Glomerular endothelial cell (primary cell): Measurements from ENCODE around the gene OR5AU1. TPM values are rescaled to one million over a fixed set of nuclear protein-coding genes. Genes with fewer than 3 reads are reported as not detected.

Experiments
- DNase-seq: peaks from one replicate; pipeline ENCODE4 v3.0.0-alpha.2; 2011; ENCODE audit warnings: low read depth, low spot score; ENCODE audit errors: extremely low read depth
- total RNA-seq: library from RNA; depleted of rRNA; stranded (reverse); fragments of >200 nt; gene quantifications from 2 replicates; pipeline ENCODE4 v1.2.3, GENCODE V29; 2015

The OR5AU1 gene
- total RNA-seq, result not detected in 2 replicates

DNA sequence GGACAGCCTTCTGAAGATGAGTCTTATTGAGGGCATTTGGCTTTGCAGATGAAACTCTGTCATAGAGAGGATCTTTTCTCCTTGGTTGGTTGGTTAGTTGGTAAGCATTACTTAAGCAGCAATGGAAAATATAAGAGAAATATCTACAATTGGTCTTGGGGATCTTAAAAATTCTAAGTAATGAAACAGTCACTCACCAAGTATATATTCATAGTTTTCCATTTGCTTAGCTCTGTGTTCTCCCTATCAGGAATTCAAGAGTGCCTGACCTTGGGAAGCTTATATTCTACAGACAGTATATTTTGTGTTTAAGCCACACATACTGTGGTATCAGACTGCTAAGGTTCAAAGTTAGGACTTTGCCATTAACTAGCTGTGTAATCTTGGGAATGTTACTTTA, at the start of gene OR5AU1:
TSS of gene OR5AU1 (minus strand) at position 101 of the 400 bp plus-strand sequence. CDS start 191 bp downstream, outside the sequence.
- no peak for DNase-seq

DNA sequence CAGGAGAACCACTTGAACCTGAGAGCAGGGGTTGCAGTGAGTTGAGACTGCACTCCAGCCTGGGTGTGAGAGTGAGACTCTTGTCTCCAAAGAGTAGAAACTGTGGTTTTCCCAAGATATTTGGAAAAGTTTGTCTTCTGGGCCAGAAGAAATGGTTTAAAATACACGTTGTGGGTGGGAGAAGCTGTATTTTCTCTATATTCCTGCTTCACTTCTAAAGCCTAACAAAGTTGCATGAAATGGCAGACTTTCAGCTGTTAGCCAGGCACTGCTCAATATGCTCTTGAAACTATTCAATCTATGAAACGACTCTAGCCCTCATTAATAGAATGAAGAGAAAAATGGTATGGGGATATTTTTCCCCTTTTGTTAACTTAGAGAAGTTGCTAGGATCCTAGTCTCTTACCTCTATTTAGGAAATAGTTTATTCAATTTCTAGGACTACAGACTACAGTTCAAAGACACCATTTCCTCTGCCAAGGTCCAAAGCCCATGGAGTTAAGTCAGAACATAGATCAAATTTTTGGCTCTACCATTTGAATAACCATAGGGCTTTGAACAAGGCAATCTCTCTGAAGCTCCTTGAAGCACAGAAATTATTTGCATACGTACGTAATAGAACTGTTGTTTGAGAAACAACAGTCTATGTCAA, 49.3 kb upstream of the OR5AU1 start:
- DNase-seq, result no peak

DNA sequence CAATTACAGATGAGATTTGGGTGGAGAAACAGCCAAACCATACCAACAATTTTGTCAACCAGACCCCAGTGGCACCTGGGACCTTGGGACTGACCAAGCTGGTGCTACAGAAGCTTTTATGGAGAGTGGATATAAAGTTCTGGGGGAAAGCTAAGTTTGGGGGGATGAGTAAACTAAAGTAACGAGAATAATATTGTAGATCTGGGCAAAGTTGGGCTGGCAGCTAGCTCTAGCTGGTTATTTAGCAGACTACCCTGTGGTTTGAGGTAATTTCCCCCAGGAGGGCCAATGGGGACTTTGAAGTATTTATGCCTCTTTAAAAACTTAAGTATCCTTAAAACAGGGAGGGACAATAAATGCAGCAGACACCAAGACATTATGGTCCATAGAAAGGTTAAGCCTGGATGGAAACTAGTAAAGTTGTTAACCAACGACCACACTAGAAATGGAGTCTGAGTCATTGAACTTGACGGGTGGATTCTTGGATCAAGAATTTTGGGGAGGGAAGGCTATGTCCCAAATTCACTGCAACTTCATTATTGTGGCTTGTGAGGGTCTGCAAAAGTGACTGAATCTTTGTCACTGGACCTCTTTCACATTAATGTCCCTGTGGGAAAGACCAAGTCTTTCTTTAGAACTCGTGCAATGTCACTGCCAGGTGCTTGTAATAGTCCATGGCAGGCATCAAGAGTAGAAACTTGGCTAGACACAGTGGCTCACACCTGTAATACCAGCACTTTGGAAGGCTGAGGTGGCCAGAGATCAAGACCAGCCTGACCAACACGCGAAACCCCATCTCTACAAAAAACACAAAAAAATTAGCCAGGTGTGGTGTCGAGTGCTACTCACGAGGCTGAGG, 48.5 kb upstream of the OR5AU1 start:
- DNase-seq, result no peak

DNA sequence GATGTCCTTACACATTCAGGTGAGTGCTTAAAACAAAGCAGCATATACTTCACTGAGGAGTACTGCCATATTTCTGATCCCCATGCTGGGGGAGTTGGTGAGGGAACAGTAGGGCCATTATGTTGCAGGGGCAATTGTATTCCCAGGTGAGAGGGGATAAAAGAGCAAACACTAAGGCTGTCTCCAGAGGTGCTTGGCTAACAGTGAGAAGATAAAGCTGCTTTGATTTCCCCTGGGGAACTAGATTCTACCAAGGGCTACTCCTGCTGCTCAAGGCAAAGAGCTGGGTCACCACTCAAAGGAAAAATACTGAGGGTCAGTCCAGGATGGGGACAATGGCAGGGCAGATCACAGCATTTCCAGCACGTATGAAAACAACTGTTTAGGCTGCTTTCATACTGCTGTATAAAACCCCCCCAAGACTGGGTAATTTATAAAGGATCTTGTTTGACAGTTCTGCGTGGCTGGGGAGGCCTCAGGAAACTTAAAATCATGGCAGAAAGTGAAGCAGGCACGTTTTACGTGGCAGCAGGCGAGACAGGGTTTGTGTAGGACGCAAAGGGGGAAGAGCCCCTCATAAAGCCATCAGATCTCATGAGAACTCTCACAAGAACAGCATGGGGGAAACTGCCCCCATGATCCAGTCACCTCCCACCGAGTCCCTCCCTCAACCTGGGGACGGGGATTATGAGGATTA, 47.8 kb upstream of the OR5AU1 start:
- DNase-seq, result no peak

DNA sequence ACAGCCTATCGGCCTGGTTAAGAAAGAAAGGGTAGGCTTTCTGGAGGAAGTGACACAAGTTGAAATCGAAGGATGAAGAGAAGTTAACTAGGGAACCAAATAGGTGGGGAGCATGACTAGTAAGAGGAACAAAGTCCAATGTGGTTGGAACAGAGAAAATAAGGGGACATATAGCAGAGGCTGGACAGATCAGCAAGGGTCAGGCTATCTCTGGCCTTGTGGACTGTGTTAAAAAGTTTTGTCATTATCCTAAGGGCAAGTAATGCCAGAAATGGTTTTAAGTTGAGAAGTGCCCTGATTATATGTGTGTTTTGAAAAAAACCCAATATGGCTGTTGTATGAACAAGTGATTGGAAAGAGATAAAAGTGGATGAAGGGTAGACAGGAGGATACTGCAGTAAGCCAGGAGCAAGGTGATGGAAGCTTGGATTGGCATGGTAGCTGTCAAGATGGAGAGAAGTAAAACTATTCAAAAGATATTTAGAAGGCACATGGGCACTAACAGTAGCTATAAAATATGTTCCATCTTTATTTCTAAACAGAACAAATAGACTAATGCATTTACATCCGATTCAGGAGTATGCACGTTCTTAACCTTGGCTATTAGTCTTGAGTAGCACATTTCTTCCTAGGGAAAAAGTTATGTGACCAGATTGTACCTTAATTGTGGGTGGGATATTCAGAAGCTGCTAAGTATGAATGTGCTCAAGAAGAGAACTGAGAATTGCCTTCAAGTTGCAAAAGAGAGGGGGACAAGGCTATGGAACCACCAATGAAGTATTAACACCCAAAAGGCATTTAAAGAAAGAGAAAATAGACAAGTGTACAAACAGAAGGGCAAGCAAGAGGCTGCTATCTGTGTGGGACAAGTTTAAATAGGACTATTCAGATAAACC, 46.8 kb upstream of the OR5AU1 start:
- DNase-seq, result no peak

DNA sequence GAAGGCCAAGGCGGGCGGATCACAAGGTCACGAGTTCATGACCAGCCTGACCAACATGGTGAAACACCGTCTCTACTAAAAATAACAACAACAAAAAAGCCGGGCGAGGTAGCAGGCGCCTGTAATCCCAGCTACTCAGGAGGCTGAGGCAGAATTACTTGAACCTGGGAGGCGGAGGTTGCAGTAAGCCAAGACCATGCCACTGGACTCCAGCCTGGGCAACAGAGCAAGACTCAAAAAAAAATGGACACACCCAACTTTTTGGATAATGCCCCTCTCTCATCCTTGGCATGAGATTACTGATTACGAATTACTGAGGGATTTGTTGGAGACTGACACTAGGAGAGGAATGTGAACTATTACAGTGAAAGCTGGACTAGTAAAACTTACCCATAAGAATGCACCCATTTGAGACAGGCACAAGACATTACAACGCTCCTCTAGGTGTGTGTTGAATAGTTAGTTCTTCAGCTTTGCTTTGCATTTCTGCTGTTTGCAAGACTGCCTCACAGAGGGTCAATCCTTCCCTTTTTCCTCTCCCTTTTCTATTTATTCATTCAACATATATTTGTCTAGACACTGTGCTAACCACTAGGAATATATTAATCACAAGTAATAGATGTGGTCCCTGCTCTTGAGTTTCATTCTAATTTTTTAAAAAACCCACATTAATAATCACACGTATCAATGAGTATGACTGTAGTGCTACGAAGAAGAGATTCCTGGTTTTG, 46.0 kb upstream of the OR5AU1 start:
- DNase-seq, result no peak

DNA sequence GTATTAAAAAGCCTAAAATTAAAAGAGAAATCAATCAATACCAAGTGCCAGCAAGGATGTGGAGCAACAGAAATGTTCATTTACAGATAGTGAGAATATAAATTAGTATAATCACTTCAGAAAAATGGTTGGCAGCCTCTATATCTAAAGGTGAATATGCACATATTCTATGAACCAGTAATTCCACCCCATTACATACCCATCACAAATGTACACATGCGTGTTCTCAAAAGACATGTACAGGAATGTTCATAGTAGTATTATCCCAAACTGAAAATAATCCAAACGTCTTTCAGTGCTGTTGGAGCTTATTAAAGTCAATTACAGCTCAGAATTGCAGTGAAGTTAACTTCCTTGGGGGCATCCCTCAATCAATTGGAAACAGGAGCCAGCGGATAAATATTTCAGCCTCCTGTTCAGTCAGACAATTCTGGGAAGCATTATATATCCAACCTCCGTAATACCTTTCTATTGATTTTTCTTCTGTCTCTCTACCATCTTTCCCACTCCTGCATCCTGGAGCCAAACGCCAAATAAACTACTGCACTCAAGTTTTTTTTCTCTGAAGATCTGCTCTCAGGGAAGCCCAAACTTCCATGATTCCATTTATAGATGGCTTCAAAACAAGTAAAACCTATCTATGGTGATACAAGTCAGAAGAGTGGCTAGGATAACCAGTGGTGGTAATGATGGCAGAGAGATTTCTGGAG, 45.0 kb upstream of the OR5AU1 start:
- no peak for DNase-seq

DNA sequence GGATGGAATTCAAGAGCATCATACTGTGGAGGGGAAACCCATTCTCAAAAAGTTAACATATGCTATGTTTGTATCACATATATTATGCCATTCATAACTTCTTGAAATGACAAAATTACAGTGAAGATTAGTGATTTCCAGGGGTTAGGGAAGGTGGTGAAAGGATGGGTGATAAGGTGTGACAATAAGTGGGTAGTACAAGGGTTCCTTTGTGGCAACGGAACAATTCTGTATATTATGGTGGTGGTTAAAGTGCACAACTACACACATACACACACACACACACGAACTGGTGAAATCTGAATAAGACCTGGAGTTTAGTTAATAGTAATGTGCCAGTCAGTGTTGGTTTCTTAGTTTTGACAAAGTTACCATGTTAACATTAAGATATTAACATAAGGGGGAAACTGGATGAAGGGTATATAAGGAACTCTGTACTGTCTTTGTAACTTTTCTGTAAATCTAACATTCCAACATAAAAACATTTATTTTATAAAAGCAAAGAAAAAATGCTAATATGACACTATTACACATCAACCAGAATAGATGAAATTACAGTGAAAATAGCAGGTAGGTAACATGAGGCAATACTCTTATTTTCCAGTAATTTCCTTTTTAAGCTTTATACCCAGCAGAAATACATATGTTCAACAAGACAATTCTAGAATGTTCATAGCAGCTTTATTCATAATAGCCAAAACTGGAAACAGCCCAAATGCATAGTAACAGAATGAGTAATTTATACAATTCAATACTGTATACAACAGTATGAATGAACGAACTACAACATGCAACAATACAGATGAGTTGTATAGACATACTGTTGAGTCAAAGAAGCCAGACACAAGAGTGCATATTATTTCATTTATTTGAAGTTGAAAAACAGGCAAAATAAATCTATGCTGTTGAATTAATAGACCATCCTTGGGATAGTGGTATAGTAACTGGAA, 44.0 kb upstream of the OR5AU1 start:
- no peak for DNase-seq

DNA sequence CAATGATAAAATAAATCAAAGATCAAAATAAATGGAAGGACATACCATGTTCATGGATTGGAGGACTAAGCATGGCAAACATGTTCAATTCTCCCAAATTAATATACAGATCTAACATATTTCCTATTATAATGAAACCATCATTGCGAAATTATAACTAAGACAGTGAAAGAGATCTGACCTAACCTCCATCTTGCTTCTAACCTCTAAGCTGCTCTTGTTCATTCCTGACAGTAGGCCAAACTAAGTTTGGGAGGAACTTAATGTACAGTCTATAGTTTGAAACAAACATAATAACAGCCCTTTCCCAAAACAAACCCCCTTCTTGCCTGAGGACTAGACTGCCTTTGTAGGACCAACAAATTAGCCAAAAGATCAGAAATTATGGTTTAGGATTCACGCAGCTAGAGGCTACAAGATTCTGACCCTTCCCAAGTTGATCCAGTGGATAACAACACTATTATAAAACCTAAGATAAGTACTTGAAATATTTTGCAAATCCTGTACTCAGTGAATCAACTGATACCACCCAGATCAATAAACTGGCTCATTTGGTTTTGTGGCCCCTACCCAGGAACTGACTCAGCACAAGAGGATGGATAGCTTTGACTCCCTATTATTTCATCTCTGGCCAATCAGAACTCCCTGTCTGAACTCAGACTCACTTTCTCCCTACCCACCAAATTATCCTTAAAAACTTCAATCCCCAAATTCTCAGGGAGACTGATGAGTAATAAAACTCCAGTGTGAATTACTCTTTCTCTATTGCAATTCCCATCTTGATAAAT, 41.7 kb upstream of the OR5AU1 start:
- no peak for DNase-seq

DNA sequence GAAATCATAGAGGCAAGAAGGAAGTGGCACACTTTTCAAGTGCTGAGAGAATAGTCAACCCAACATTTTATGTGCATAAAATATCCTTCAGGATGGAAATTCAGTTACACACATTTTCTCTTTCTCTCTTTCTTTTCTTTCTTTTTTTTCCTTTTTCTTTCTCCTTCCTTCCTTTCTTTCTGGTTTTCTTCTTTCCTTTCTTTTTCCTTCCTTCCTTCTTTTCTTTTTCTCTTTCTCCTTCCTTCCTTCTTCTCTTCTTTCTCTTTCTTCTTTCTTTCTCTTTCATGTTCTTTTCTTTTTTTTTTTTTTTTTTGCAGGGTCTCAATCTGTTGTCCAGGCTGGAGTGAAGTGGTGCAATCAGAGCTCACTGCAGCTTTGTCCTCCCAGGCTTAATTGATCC, 38.7 kb upstream of the OR5AU1 start:
- DNase-seq, result no peak

DNA sequence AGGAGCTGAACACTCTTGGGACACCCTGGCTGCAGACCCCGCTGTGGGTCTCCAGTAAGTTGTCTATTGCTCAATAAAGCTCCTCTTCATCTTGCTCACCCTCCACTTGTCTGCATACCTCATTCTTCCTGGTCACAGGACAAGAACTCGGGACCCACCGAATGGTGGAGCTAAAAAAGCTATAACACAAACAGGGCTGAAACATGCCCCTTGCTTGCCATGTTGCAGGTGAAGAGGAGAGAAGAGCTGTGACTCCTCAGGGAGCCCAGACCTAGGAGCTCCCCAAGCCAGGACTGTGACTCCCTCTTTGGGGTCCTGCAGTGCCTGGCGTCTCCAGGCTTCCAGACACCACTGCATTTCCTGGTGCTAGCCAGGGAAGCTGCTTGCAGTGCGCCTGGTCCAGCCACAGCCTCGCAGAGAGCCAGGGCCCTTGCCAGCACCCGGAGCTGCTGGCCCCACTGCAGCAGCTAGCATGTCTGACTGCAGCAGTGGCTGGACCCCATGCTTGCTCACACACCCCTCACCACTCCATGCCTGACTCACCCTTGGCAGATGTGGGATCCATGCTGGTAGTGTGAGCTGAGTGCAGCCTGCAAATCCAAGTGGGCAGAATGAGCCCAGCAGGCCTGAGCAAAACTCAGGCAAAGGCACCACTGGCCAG, 37.1 kb upstream of the OR5AU1 start:
- no peak for DNase-seq

DNA sequence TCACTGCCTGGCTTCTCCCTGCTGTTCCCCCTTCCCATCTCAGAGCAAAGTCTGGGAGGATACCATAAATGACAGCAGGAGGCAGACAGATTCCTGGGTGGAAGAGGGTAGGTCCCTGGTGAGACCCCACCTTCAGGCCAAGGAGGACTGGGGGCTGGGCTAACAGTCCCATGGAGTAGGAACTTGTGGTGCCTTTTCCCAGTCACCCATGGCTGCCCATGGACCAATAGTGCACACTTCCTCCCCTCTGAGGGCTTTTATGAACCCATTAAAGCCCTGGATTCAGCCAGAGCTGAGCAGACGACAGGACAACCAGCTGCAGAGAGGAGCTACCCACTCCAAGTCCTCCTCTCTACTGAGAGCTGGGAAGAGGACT, 36.6 kb upstream of the OR5AU1 start:
- no peak for DNase-seq

DNA sequence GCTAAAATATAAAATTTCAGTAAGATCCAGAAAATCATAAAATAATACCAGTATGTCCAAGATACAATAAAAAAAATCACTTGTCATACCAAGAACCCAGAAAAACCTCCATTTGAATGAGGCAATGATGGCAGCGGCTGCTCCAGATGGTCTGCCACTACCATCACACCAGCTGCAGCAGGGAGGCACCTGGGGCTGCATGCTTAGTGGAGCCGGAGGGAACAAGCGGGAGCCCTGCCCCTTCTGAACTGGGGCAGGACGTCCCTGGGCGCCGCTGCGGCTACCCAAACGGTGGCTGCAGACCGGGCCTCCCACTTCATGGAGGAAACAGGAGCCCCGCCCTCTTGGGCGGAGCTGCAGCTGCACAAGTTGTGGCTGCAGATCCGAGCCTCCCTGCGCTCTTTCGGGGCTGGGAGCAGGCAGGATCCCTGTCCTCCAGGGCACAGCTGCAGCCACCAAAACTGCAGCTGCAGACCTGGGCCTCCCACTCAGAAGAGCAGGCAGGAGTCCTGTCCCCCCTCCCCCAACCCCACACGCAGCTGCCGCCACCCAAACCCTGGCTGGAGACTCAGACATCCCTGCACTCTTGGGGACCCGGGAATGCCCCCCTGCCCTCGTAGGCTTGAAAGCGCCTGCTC, 36.1 kb upstream of the OR5AU1 start:
- DNase-seq, result no peak

DNA sequence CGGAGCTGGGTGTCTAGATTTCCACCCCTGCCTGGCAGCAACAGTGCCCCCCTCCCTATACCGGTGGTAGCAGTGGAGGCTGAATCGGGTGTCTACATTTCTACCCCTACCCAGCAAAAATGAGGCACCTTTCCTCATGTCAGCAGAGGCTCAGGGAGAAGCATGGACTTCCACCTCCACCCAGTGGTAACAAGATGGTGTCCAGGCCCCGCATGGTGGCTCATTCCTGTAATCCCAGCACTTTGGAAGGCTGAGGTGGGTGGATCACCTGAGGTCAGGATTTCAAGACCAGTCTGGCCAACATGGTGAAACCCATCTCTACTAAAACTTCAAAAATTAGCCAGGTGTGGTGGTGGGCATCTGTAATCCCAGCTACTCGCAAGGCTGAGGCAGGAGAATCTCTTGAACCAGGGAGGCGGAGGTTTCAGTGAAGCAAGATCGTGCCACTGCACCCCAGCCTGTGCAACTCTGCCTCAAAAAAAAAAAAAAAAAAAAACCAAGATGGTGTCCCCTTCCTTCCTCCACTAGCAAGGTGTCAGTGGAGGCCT, 35.5 kb upstream of the OR5AU1 start:
- no peak for DNase-seq

DNA sequence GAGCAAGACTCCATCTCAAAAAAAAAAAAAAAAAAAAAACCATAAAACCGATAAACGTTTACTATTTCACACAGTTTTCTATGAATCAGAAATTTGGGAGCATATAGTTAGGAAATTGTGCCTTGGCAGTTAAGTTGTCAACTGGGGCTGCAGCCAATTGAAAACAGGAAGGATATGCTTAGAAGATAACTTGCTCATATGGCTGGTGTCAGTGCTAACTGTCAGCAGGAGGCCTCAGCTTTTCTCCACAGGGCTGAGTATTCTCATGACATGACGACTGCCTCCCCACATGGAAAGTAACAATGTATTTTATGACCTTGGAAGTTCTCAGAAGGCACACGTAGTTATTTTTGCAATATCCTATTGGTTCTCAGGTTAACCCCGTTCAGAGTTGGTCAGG, 29.6 kb upstream of the OR5AU1 start:
- no peak for DNase-seq

DNA sequence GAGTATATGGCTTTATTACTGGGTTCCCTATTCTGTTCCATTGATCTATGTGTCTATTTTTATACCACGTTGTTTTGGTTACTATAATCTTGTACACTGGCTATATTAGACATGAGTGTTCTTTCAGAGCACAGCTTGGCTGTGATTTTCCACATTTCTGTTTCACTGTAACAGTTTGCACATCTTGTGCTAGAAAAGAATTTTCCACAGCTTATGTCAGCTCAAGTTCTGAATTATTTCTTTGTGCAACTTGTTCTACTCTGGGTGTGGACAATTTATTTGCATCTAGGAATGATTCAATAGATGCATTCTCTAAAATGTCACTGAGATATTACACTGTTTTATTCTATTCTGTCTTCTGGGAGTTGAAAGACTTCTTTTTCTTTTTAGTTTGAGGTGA, 28.4 kb upstream of the OR5AU1 start:
- no peak for DNase-seq
